ENCODE measurements around the gene SPOUT1. TPM values are rescaled to one million over a fixed set of nuclear protein-coding genes. Genes with fewer than 3 reads are reported as not detected.

SPOUT1 gene
- polyA plus RNA-seq, 1 experiment: 45.8 TPM

- CTCF ChIA-PET: interaction anchor here (1.0 kb wide), 1 partner anchor 84 kb away, joined by 3 read pairs; no protein-coding TSS in a partner anchor
- Histone ChIP-seq H3K4me3 (ENCODE audit: low read depth, low read length) (no peak overlapping the region), H3K36me3 (ENCODE audit: control insufficient read depth, insufficient read depth, low read length) (no peaks in the 10 kb centered on the region; the same call in 1 of the 2 replicates), H3K27me3 (ENCODE audit: control insufficient read depth, insufficient read depth, low read length) (no peaks in the 10 kb centered on the region)
- POLR2A ChIA-PET: interaction anchor here (0.6 kb wide), 1 partner anchor 239 kb away, joined by 5 read pairs; no protein-coding TSS in a partner anchor
- TF ChIP-seq, protein P1, sequence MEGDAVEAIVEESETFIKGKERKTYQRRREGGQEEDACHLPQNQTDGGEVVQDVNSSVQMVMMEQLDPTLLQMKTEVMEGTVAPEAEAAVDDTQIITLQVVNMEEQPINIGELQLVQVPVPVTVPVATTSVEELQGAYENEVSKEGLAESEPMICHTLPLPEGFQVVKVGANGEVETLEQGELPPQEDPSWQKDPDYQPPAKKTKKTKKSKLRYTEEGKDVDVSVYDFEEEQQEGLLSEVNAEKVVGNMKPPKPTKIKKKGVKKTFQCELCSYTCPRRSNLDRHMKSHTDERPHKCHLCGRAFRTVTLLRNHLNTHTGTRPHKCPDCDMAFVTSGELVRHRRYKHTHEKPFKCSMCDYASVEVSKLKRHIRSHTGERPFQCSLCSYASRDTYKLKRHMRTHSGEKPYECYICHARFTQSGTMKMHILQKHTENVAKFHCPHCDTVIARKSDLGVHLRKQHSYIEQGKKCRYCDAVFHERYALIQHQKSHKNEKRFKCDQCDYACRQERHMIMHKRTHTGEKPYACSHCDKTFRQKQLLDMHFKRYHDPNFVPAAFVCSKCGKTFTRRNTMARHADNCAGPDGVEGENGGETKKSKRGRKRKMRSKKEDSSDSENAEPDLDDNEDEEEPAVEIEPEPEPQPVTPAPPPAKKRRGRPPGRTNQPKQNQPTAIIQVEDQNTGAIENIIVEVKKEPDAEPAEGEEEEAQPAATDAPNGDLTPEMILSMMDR (IDR thresholded peaks at IDR 0.05; ENCODE audit: insufficient read depth, low read depth, low read length): no peak
- DNase-seq (ENCODE audit: low read depth): no peak
Observed at GRCh38 chr9:128841694-128842492, 12.3 kb upstream of the SPOUT1 start.

DNA sequence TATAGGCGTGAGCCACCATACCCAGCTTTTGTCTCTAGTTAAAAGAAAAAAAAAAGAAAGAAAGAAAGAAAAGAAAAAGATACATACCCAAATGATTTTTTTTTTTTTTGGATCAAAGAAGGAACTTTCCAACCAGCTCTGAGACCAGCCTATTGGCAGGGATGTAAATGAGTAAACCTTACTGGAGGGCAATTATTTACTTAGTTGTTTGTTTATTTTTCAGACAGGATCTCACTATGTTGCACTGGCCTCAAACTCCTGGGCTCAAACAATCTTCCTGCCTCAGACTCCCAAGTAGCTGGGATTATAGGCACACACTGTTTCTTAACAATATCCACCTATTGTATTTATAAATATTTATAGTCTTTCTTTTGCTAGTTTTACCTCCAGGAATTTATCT is 10.9 kb upstream of the SPOUT1 start:
- no peak for DNase-seq (ENCODE audit: low read depth)
- TF ChIP-seq, protein P1 (IDR thresholded peaks at IDR 0.05; ENCODE audit: insufficient read depth, low read depth, low read length): no peak
- Histone ChIP-seq H3K4me3 (ENCODE audit: low read depth, low read length) (no peak overlapping the region), H3K27me3 (ENCODE audit: control insufficient read depth, insufficient read depth, low read length) (no peaks in the 10 kb centered on the region), H3K36me3 (ENCODE audit: control insufficient read depth, insufficient read depth, low read length) (no peaks in the 10 kb centered on the region; the same call in none of the 2 replicates)
- ChIA-PET POLR2A (no interaction called here), CTCF (no interaction called here)

DNA sequence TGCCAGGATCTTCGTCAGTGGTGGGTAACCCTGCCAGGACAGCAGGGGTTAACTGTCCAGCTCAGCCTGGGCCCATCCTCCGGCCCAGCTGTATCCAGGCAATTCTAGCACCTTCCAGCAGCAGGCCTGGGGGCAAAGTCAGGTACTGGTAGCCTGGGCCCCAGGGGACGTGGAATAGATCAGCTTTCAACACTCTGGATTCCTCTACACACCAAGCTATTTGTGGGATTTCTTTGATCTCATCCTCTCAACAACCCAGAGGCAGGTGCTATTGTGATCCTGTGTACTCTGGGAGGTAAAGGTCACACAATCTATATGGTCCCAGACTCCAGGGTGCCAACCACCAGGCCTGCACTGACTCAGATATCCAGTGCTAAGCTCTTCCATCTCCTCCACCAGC is 8.7 kb upstream of the SPOUT1 start:
- Histone ChIP-seq H3K27me3 (ENCODE audit: control insufficient read depth, insufficient read depth, low read length) (no peaks in the 10 kb centered on the region), H3K36me3 (ENCODE audit: control insufficient read depth, insufficient read depth, low read length) (peaks cover 4% of the 10 kb centered on the region), H3K4me3 (ENCODE audit: low read depth, low read length) (no peak overlapping the region)
- ChIA-PET CTCF (interaction anchor here (1.2 to 2.3 kb wide), 4 partner anchors 20 to 105 kb away, joined by 3 to 6 read pairs (median 4); partner anchors contain the start of gene ENDOG), POLR2A (no interaction called here)
- DNase-seq (ENCODE audit: low read depth): no peak
- TF ChIP-seq, protein P1 (IDR thresholded peaks at IDR 0.05; ENCODE audit: insufficient read depth, low read depth, low read length): no peak

DNA sequence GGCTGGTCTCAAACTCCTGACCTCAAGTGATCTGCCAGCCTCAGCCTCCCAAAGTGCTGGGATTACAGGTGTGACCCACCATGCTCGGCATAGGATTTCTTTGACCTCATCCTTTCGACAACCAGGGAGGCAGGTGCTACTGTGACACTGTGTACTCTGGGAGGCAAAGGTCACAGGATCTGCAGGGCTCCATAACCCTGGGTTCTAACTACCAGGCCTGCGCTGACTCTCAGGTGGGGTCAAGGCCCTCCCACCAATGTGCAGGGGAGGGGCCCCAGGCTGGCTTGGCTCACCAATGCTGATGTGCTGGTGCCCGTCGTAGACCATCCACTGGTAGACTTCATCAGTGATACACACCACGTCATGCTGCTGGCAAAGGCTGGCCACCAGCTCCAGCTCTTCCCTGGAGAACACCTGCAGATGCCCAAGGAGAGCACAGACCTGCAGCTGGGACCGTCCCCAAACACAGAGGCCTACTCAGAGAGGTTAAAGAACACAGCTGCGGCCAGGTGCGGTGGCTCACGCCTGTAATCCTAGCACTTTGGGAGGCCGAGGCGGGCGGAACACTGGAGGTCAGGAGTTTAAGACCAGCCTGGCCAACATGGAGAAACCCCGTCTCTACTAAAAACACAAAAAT is 7.0 kb upstream of the SPOUT1 start:
- no peaks in the 10 kb centered on the region for H3K27me3 ChIP-seq (ENCODE audit: control insufficient read depth, insufficient read depth, low read length)
- no peak for DNase-seq (ENCODE audit: low read depth)
- no peak overlapping the region for H3K4me3 ChIP-seq (ENCODE audit: low read depth, low read length)
- TF ChIP-seq, protein P1 (IDR thresholded peaks at IDR 0.05; ENCODE audit: insufficient read depth, low read depth, low read length): no peak
- peaks cover 5% of the 10 kb centered on the region for H3K36me3 ChIP-seq (ENCODE audit: control insufficient read depth, insufficient read depth, low read length)
- ChIA-PET POLR2A (no interaction called here), CTCF (no interaction called here)

All from BJ (cell line).